Activated T-helper 1 cell treated with anti-CD3 and anti-CD28 coated beads, Interleukin-12 subunit alpha, Interleukin-12 subunit beta, Interleukin-2, Interleukin-4 antibody, amounts not matched to agents 30 ng/mL and 10 ng/mL and 1 ng/mL, durations not matched to agents 14 hours and 24 hours and 36 hours (primary cell): ENCODE measurements around the gene TGFA. TPM values are rescaled to one million over a fixed set of nuclear protein-coding genes. Genes with fewer than 3 reads are reported as not detected.

Source experiments
- total RNA-seq: library from RNA; stranded (reverse); gene quantifications from 2 replicates; pipeline ENCODE4 v1.2.3, GENCODE V29; 2022

The TGFA gene
- total RNA-seq, 1 donor from 2014 or later, result not detected

Other genes with a start within 250 kb of the TGFA start
- 6.9 and 9.0 TPM in 2 replicates for gene ADD2, start 214.4 kb upstream of the TGFA start, total RNA-seq
- not detected in 2 replicates for gene FIGLA, start 236.8 kb upstream of the TGFA start, total RNA-seq